H1 (cell line): ENCODE measurements around the gene NR2F1. TPM values are rescaled to one million over a fixed set of nuclear protein-coding genes. Genes with fewer than 3 reads are reported as not detected.

Source experiments
- CTCF ChIA-PET: fragments of 300-600 bp; sonication (Branson Sonifier 250); formaldehyde crosslinking; loops from one replicate; lab custom pipeline; 2021; ENCODE audit not compliant: partially characterized antibody; lab: Charles Lee
- POLR2A ChIA-PET: fragments of 300-600 bp; sonication (Branson Sonifier 250); formaldehyde crosslinking; loops from one replicate; lab custom pipeline; 2021; ENCODE audit warnings: inconsistent platforms; ENCODE audit not compliant: partially characterized antibody; lab: Charles Lee
- DNase-seq, 2 experiments: peaks; one replicate each; pipeline versions ENCODE4 v3.0.0 to v3.0.0-alpha.2; 2010 to 2022; ENCODE audit warnings: low spot score in 2 of 2, low read depth in 1 of 2, mixed read lengths in 1 of 2
- FAIRE-seq: peaks from 2 replicates; lab custom pipeline; 2011; peaks lifted over from hg19 to GRCh38; lab: Jason Lieb, UNC
- H2AFZ ChIP-seq: 2 replicates; pipeline ENCODE4 v1.8.1; 2012; ENCODE audit warnings: low read length, inconsistent platforms
- H2AK5ac ChIP-seq: 2 replicates; pipeline ENCODE4 v1.6.1; 2013; ENCODE audit warnings: low read depth, low read length
- H2BK120ac ChIP-seq: replicated peaks from 2 replicates; pipeline ENCODE3; 2013; ENCODE audit warnings: low read depth, low read length, inconsistent platforms
- H2BK12ac ChIP-seq: 2 replicates; pipeline ENCODE4 v1.6.1; 2013; ENCODE audit warnings: low read depth, low read length
- H2BK15ac ChIP-seq: 2 replicates; pipeline ENCODE4 v1.6.1; 2013; ENCODE audit warnings: low read length
- H2BK20ac ChIP-seq: 2 replicates; pipeline ENCODE4 v1.6.1; 2013; ENCODE audit warnings: low read length
- H2BK5ac ChIP-seq: 2 replicates; pipeline ENCODE4 v1.6.1; 2013; ENCODE audit warnings: low read depth, low read length
- H3K14ac ChIP-seq: 2 replicates; pipeline ENCODE4 v1.6.1; 2013; ENCODE audit warnings: inconsistent platforms; ENCODE audit not compliant: insufficient read length
- H3K18ac ChIP-seq: 2 replicates; pipeline ENCODE4 v1.6.1; 2013; ENCODE audit warnings: low read length; ENCODE audit errors: extremely low read depth
- H3K23ac ChIP-seq: 2 replicates; pipeline ENCODE4 v1.6.1; 2013; ENCODE audit warnings: inconsistent platforms; ENCODE audit not compliant: insufficient read length
- H3K23me2 ChIP-seq: 2 replicates; pipeline ENCODE4 v1.6.1; 2013; ENCODE audit warnings: low read depth, low read length
- H3K27ac ChIP-seq: 2 replicates; pipeline ENCODE4 v1.6.1; 2011; ENCODE audit warnings: low read depth, low read length, inconsistent platforms
- H3K27me3 ChIP-seq, 4 experiments: replicated peaks in 1 of 4; 1 replicate in 1 of 4; 2 replicates in 3 of 4; pipeline versions ENCODE4 v1.6.1 to v1.8.1; 2011 to 2013; ENCODE audit warnings: low read length in 3 of 4, mild to moderate bottlenecking in 3 of 4, inconsistent platforms in 2 of 4, mixed read lengths in 2 of 4, moderate library complexity in 1 of 4; ENCODE audit not compliant: control insufficient read depth in 3 of 4, insufficient read depth in 3 of 4; ENCODE audit errors: extremely low read depth in 1 of 4
- H3K36me3 ChIP-seq, 4 experiments: 2 replicates each; pipeline versions ENCODE4 v1.6.1 to v1.8.1; 2011 to 2013; ENCODE audit warnings: mild to moderate bottlenecking in 4 of 4, low read length in 3 of 4, moderate library complexity in 2 of 4, control low read depth in 1 of 4, inconsistent platforms in 1 of 4; ENCODE audit not compliant: insufficient read depth in 4 of 4, control insufficient read depth in 2 of 4
- H3K4ac ChIP-seq: replicated peaks from 2 replicates; pipeline ENCODE3; 2013; ENCODE audit warnings: low read length, low read depth, mixed read lengths, inconsistent platforms; ENCODE audit not compliant: insufficient read length
- H3K4me1 ChIP-seq, 4 experiments: replicated peaks in 1 of 4; 1 replicate in 1 of 4; 2 replicates in 3 of 4; pipeline versions ENCODE4 v1.6.1 to v1.8.1; 2011 to 2013; ENCODE audit warnings: low read length in 3 of 4, inconsistent platforms in 2 of 4, mixed read lengths in 1 of 4; ENCODE audit not compliant: insufficient read depth in 4 of 4, control insufficient read depth in 3 of 4
- H3K4me2 ChIP-seq, 2 experiments: 2 replicates each; pipeline versions ENCODE4 v1.6.1 to v1.8.1; 2011 to 2013; ENCODE audit warnings: low read depth in 2 of 2, low read length in 2 of 2, control low read depth in 1 of 2, inconsistent platforms in 1 of 2, mild to moderate bottlenecking in 1 of 2; ENCODE audit not compliant: insufficient read depth in 1 of 2
- H3K4me3 ChIP-seq, 4 experiments: fragments of 200-600, 300-600 bp in 1 of 4; sonication (generic), shearing (Covaris generic), sonication (Bioruptor Twin) in 1 of 4; 2 replicates each; pipeline versions ENCODE4 v1.5.1 to v1.8.1; 2011 to 2016; ENCODE audit warnings: low read length in 4 of 4, low read depth in 3 of 4, control low read depth in 2 of 4, inconsistent platforms in 2 of 4, mild to moderate bottlenecking in 2 of 4, mixed read lengths in 1 of 4, moderate library complexity in 1 of 4; ENCODE audit not compliant: insufficient read depth in 2 of 4; ENCODE audit errors: extremely low read depth in 1 of 4
- H3K56ac ChIP-seq: replicated peaks from 2 replicates; pipeline ENCODE3; 2013; ENCODE audit warnings: low read depth, mild to moderate bottlenecking, mixed read lengths, low read length, inconsistent platforms; ENCODE audit not compliant: insufficient read length
- H3K79me1 ChIP-seq: 2 replicates; pipeline ENCODE4 v1.6.1; 2013; ENCODE audit warnings: low read depth, low read length, control low read depth
- H3K79me2 ChIP-seq, 2 experiments: 2 replicates each; pipeline versions ENCODE4 v1.6.1 to v1.8.1; 2012 to 2013; ENCODE audit warnings: low read length in 2 of 2, mild to moderate bottlenecking in 2 of 2, inconsistent platforms in 1 of 2; ENCODE audit not compliant: insufficient read depth in 2 of 2, control insufficient read depth in 1 of 2
- H3K9ac ChIP-seq, 4 experiments: replicated peaks in 1 of 4; 1 replicate in 1 of 4; 2 replicates in 3 of 4; pipeline versions ENCODE4 v1.6.1 to v1.8.1; 2011 to 2013; ENCODE audit warnings: low read depth in 3 of 4, low read length in 3 of 4, control low read depth in 2 of 4, mild to moderate bottlenecking in 2 of 4, moderate library complexity in 2 of 4, inconsistent platforms in 1 of 4; ENCODE audit errors: extremely low read depth in 1 of 4
- H3K9me3 ChIP-seq, 2 experiments: 2 replicates each; pipeline versions ENCODE4 v1.6.1 to v1.8.1; 2012 to 2013; ENCODE audit warnings: mild to moderate bottlenecking in 2 of 2, moderate library complexity in 2 of 2, control low read depth in 1 of 2, inconsistent platforms in 1 of 2, low read depth in 1 of 2, low read length in 1 of 2, mixed read lengths in 1 of 2; ENCODE audit not compliant: insufficient read depth in 2 of 2
- H4K20me1 ChIP-seq, 2 experiments: replicated peaks in 1 of 2; 2 replicates each; pipeline versions ENCODE3 to v1.8.1; 2011 to 2013; ENCODE audit warnings: inconsistent platforms in 2 of 2, low read length in 2 of 2, mild to moderate bottlenecking in 1 of 2; ENCODE audit not compliant: insufficient read depth in 2 of 2, control insufficient read depth in 1 of 2
- H4K5ac ChIP-seq: 2 replicates; pipeline ENCODE4 v1.6.1; 2013; ENCODE audit warnings: low read length, low read depth, mixed read lengths, inconsistent platforms; ENCODE audit not compliant: insufficient read length
- H4K8ac ChIP-seq: 2 replicates; pipeline ENCODE4 v1.8.0; 2013; ENCODE audit warnings: mild to moderate bottlenecking, moderate library complexity, low read length, inconsistent platforms; ENCODE audit not compliant: insufficient read depth; ENCODE audit errors: extremely low read depth
- H4K91ac ChIP-seq: replicated peaks from 2 replicates; pipeline ENCODE3; 2013; ENCODE audit warnings: low read length, mixed read lengths, inconsistent platforms; ENCODE audit not compliant: insufficient read length
- WGBS, 2 experiments: shearing (Covaris generic) in 1 of 2; methylation state at CpG; one replicate each; pipeline versions ENCODE4 v1.1.6 to v1.1.7; 2013 to 2015; ENCODE audit warnings: low lambda C conversion rate in 2 of 2, mixed read lengths in 2 of 2, inconsistent platforms in 1 of 2, low coverage in 1 of 2, missing lambda C conversion rate in 1 of 2; ENCODE audit not compliant: insufficient replicate concordance in 2 of 2, insufficient coverage in 1 of 2, insufficient read length in 1 of 2; ENCODE audit errors: extremely low coverage in 1 of 2, missing lambda C conversion rate in 1 of 2; 5-methylcytosine and 5-hydroxymethylcytosine counted together
- polyA plus RNA-seq, 7 experiments: library from polyadenylated mRNA; depleted of rRNA in 3 of 7; stranded (reverse) in 5 of 7; unstranded in 2 of 7; fragments of >200 nt in 5 of 7; fragments of 200-250 nt in 2 of 7; gene quantifications; 1 replicate in 5 of 7; 2 replicates in 1 of 7; 4 replicates in 1 of 7; pipeline versions ENCODE4 v1.2.1 to v1.2.3, GENCODE V29; 2011 to 2013; ENCODE audit warnings: missing spikeins in 2 of 7, mixed read lengths in 2 of 7
- total RNA-seq: library from RNA; stranded (reverse); fragmentation: NEBNext Ultra II Directional; extraction: Animal tissue kit (Norgen Biotek cat#: 25700); gene quantifications from 2 replicates; pipeline ENCODE4 v1.2.1, GENCODE V29; 2021

The NR2F1 gene
- total and polyA plus RNA-seq, 2 of the 8 experiments (the other 6 are each of a cell fraction or from before 2014, with no cell fraction given) = not detected

- Histone ChIP-seq H2BK5ac (no peak overlapping the region), H3K36me3 (peaks cover 0 to 6% (median 0%) of the 10 kb centered on the region in 4 experiments; a peak in 1 of 8 replicates), H3K56ac (no peak overlapping the region), H2BK20ac (no peak overlapping the region), H3K9me3 (no peaks in the 10 kb centered on the region), H3K4me1 (peaks cover 0 to 35% (median 25%) of the 10 kb centered on the region in 4 experiments; a peak in 5 of 7 replicates), H3K4ac (no peak overlapping the region), H3K4me3 (peak overlapping the region in 1 of 4 experiments; percentile 61; a peak in 4 of 8 replicates), H4K5ac (no peak overlapping the region), H3K23me2 (peaks cover 14% of the 10 kb centered on the region; the same call in 1 of the 2 replicates), H3K14ac (no peak overlapping the region), H2BK120ac (no peak overlapping the region), H4K91ac (no peak overlapping the region), H3K23ac (no peak overlapping the region), H3K27me3 (peaks cover 70 to 97% (median 84%) of the 10 kb centered on the region in 4 experiments), H3K79me1 (no peaks in the 10 kb centered on the region), H4K8ac (no peak overlapping the region), H3K9ac (no peak overlapping the region), H3K79me2 (no peaks in the 10 kb centered on the region), H2AK5ac (no peak overlapping the region), H2AFZ (no peak overlapping the region), H2BK15ac (no peak overlapping the region), H2BK12ac (no peak overlapping the region), H3K4me2 (peak overlapping the region; percentile 65 to 79; a peak in 2 of 4 replicates), H3K18ac (no peak overlapping the region), H4K20me1 (peaks cover 5 to 23% of the 10 kb centered on the region in 2 experiments), H3K27ac (no peak overlapping the region)
- DNase-seq (no peak), FAIRE-seq (no peak)
- 5% methylated on average over 4 of the region's 4 CpGs; no CpG with 5 or more reads in 1 of the 2 experiments for WGBS, 2 experiments
- ChIA-PET POLR2A (interaction anchor here (1.3 kb wide), 1 partner anchor 12 kb away, joined by 3 read pairs; no protein-coding TSS in a partner anchor), CTCF (interaction anchor here (0.6 to 2.1 kb wide), 8 partner anchors 12 to 291 kb away, joined by 3 to 12 read pairs (median 4); no protein-coding TSS in a partner anchor)
Measured at GRCh38 chr5:93583439-93583767, 381 bp downstream of the NR2F1 start.
